ENCODE data around the gene DDAH2. TPM values are rescaled to one million over a fixed set of nuclear protein-coding genes. Genes with fewer than 3 reads are reported as not detected.

The DDAH2 gene
- total and polyA plus RNA-seq, 10 of the 15 experiments (the other 5 are each of a cell fraction or from before 2014, with no cell fraction given): 0.35 to 9.9 (median 6.2) TPM

- H3K4me2 ChIP-seq (ENCODE audit: control insufficient read depth, insufficient read depth): peak overlapping the region; percentile 41; the same call in 1 of the 2 replicates
- H3K4me1 ChIP-seq (ENCODE audit: control insufficient read depth, insufficient read depth, low read length): peaks cover 24% of the 10 kb centered on the region
- in situ Hi-C loops (cut with MboI): no loop called here
- peak overlapping the region; percentile 60 for H3K27ac ChIP-seq (ENCODE audit: control insufficient read depth, insufficient read depth)
- no peaks in the 10 kb centered on the region for H3K9me3 ChIP-seq (replicated peaks; ENCODE audit: control insufficient read depth, insufficient read depth, low read length)
- ATAC-seq (peak; percentile 44), DNase-seq (ENCODE audit: low read depth, low spot score) (no peak), FAIRE-seq (peak; percentile 99)
- H3K79me2 ChIP-seq (ENCODE audit: control insufficient read depth, insufficient read depth, low read length): no peaks in the 10 kb centered on the region
- TF ChIP-seq CREB1 (IDR thresholded peaks at IDR 0.05; ENCODE audit: low read depth) (peak; percentile 71), POLR2AphosphoS2 (IDR thresholded peaks at IDR 0.05; ENCODE audit: low read depth, low read length) (no peak), CREM (IDR thresholded peaks at IDR 0.05; ENCODE audit: low read depth) (peak; percentile 64; the same call in 1 of the 2 replicates), SPI1 (IDR thresholded peaks at IDR 0.05; ENCODE audit: borderline replicate concordance, insufficient read depth, low read depth, low read length) (peak; percentile 98), PRDM15 (CRISPR knock-in tag; IDR thresholded peaks at IDR 0.05) (no peak), TCF3 (IDR thresholded peaks at IDR 0.05; ENCODE audit: borderline replicate concordance, insufficient read depth, low read depth, low read length) (0 out of 2 replicates have a peak, but pooled peaks have one; percentile 82), IKZF1 (conservative IDR thresholded peaks at IDR 0.05) (peak; percentile 19; the same call in 1 of the 2 replicates), PKNOX1 (IDR thresholded peaks at IDR 0.05) (0 out of 2 replicates have a peak, but pooled peaks have one; percentile 36), POLR2A (IDR thresholded peaks at IDR 0.05; ENCODE audit: low read depth, low read length) (peak; percentile 61), YY1 (IDR thresholded peaks at IDR 0.05; ENCODE audit: low read depth, low read length) (0 out of 2 replicates have a peak, but pooled peaks have one; percentile 51)
- peaks cover 0 to 7% of the 10 kb centered on the region in 2 experiments; a peak in 3 of 4 replicates for H3K36me3 ChIP-seq (ENCODE audit: control insufficient read depth in 2 of 2, insufficient read depth in 2 of 2, low read length in 1 of 2)
- intact Hi-C loops (cut with micrococcal nuclease; ENCODE audit: unreplicated experiment): no loop called here
- no TSS peak for BruUV-seq (replicated peaks)
- ChIA-PET RAD21 (ENCODE audit: unreplicated experiment) (interaction anchor here (1.4 kb wide), 2 partner anchors 11 to 103 kb away, joined by 5 to 11 read pairs; no protein-coding TSS in a partner anchor), SMC1A (ENCODE audit: uncharacterized antibody, unreplicated experiment) (interaction anchor here (1.7 to 5.3 kb wide), 3 partner anchors 12 to 103 kb away, joined by 6 to 45 read pairs (median 7); partner anchors contain the start of genes CLIC1 and MSH5), CTCF (interaction anchor here (0.6 to 15.8 kb wide), 5 partner anchors 8 to 132 kb away, joined by 3 to 208 read pairs (median 4); partner anchors contain the start of gene MSH5), POLR2A (interaction anchor here (1.0 to 1.6 kb wide), 5 partner anchors 9 to 104 kb away, joined by 3 to 6 read pairs (median 5); partner anchors contain the start of genes ABHD16A and CLIC1)
- no peaks in the 10 kb centered on the region for H4K20me1 ChIP-seq (ENCODE audit: control insufficient read depth, insufficient read depth)
- no peaks in the 10 kb centered on the region for H3K27me3 ChIP-seq (replicated peaks in 1 of 2; ENCODE audit: control insufficient read depth in 2 of 2, insufficient read depth in 2 of 2, low read length in 1 of 2)
- WGBS (ENCODE audit: insufficient coverage, insufficient replicate concordance, low lambda C conversion rate, missing lambda C conversion rate): 44% methylated on average over 7 of the region's 7 CpGs
- H2AFZ ChIP-seq (ENCODE audit: control insufficient read depth, low read depth, low read length): peak overlapping the region; percentile 86
- no peak overlapping the region for H3K4me3 ChIP-seq
- 0 out of 2 replicates have a peak overlapping the region, but pooled peaks have one; percentile 15 for H3K9ac ChIP-seq (ENCODE audit: control insufficient read depth, insufficient read depth, low read length)
Observed at GRCh38 chr6:31727034-31727716, 1.9 kb downstream of the DDAH2 start.
